IMR-90 (cell line): Measurements from ENCODE around the gene CALN1. TPM values are rescaled to one million over a fixed set of nuclear protein-coding genes. Genes with fewer than 3 reads are reported as not detected.

Source experiments
- ATAC-seq: fragments of 200-7000 bp; cut with Tn5 transposase; 2 replicates; pipeline ENCODE4 v1.9.1; 2020; ENCODE audit warnings: low read depth, mild to moderate bottlenecking, moderate library complexity
- BruUV-seq: library from RNA; stranded (reverse); fragments of 400-500 nt; replicated peaks from 2 replicates; lab custom pipeline; 2021; lab: Mats Ljungman, UMichigan
- CTCF ChIA-PET: fragments of 300-600 bp; formaldehyde crosslinking; extraction: SDS; loops from one replicate; lab custom pipeline; 2021; ENCODE audit warnings: antibody characterized with exemption; lab: Yijun Ruan, JAX
- POLR2A ChIA-PET: fragments of 300-600 bp; sonication (Branson Sonifier 250); formaldehyde crosslinking; loops from one replicate; lab custom pipeline; 2022; ENCODE audit warnings: antibody characterized with exemption; ENCODE audit not compliant: unreplicated experiment; lab: Charles Lee
- DNase-seq: peaks from one replicate; pipeline ENCODE4 v3.0.0; 2013
- H2AFZ ChIP-seq: replicated peaks from 2 replicates; pipeline ENCODE3; 2013; ENCODE audit warnings: low read length, mild to moderate bottlenecking; ENCODE audit not compliant: poor library complexity
- H2AK5ac ChIP-seq: 2 replicates; pipeline ENCODE4 v1.6.1; 2013; ENCODE audit warnings: low read depth, low read length, inconsistent platforms
- H2AK9ac ChIP-seq: replicated peaks from 2 replicates; pipeline ENCODE3; 2013; ENCODE audit warnings: mild to moderate bottlenecking, low read depth, low read length, moderate library complexity; ENCODE audit not compliant: poor library complexity
- H2BK120ac ChIP-seq: 2 replicates; pipeline ENCODE4 v1.6.1; 2013; ENCODE audit warnings: low read depth, low read length, inconsistent platforms
- H2BK15ac ChIP-seq: 3 replicates; pipeline ENCODE4 v1.6.1; 2013; ENCODE audit warnings: low read depth, low read length, inconsistent platforms
- H2BK20ac ChIP-seq: 2 replicates; pipeline ENCODE4 v1.6.1; 2013; ENCODE audit warnings: low read depth, mild to moderate bottlenecking, inconsistent platforms, low read length, moderate library complexity
- H2BK5ac ChIP-seq: 2 replicates; pipeline ENCODE4 v1.6.1; 2013; ENCODE audit warnings: mild to moderate bottlenecking, low read depth, low read length, inconsistent platforms; ENCODE audit not compliant: poor library complexity, severe bottlenecking
- H3K14ac ChIP-seq: replicated peaks from 2 replicates; pipeline ENCODE4 v1.6.1; 2013; ENCODE audit warnings: low read depth, low read length, inconsistent platforms
- H3K18ac ChIP-seq: 2 replicates; pipeline ENCODE4 v1.6.1; 2013; ENCODE audit warnings: low read depth, low read length, control low read depth
- H3K23ac ChIP-seq: 2 replicates; pipeline ENCODE4 v1.6.1; 2013; ENCODE audit warnings: low read depth, low read length, inconsistent platforms
- H3K27ac ChIP-seq: 2 replicates; pipeline ENCODE4 v1.5.1; 2013; ENCODE audit warnings: mild to moderate bottlenecking, control low read depth, low read length; ENCODE audit not compliant: insufficient read depth
- H3K27me3 ChIP-seq: 2 replicates; pipeline ENCODE4 v1.6.1; 2013; ENCODE audit warnings: low read length; ENCODE audit not compliant: control insufficient read depth, insufficient read depth
- H3K36me3 ChIP-seq: 2 replicates; pipeline ENCODE4 v1.6.1; 2013; ENCODE audit warnings: low read length, mixed read lengths; ENCODE audit not compliant: control insufficient read depth, insufficient read depth
- H3K4ac ChIP-seq: 2 replicates; pipeline ENCODE4 v1.6.1; 2013; ENCODE audit warnings: low read depth, low read length, inconsistent platforms
- H3K4me1 ChIP-seq: 2 replicates; pipeline ENCODE4 v1.6.1; 2013; ENCODE audit warnings: low read length, mixed read lengths; ENCODE audit not compliant: control insufficient read depth, insufficient read depth
- H3K4me2 ChIP-seq: 2 replicates; pipeline ENCODE4 v1.6.1; 2013; ENCODE audit warnings: low read depth, mild to moderate bottlenecking, control low read depth, low read length, moderate library complexity
- H3K4me3 ChIP-seq: 2 replicates; pipeline ENCODE4 v1.5.1; 2013; ENCODE audit warnings: low read depth, mild to moderate bottlenecking, control low read depth, low read length, moderate library complexity; ENCODE audit not compliant: insufficient read depth
- H3K56ac ChIP-seq: 2 replicates; pipeline ENCODE4 v1.6.1; 2013; ENCODE audit warnings: low read length, inconsistent platforms; ENCODE audit not compliant: insufficient read depth; ENCODE audit errors: extremely low read depth
- H3K79me1 ChIP-seq, 2 experiments: 2 replicates each; pipeline ENCODE4 v1.6.1; 2013; ENCODE audit warnings: low read length in 2 of 2, inconsistent platforms in 1 of 2, low read depth in 1 of 2
- H3K9ac ChIP-seq: 2 replicates; pipeline ENCODE4 v1.6.1; 2013; ENCODE audit warnings: low read depth, low read length, control low read depth
- H3K9me1 ChIP-seq: 2 replicates; pipeline ENCODE4 v1.6.1; 2013; ENCODE audit warnings: low read length, inconsistent platforms; ENCODE audit not compliant: insufficient read depth
- H3K9me3 ChIP-seq: 2 replicates; pipeline ENCODE4 v1.6.1; 2013; ENCODE audit warnings: low read length; ENCODE audit not compliant: control insufficient read depth, insufficient read depth
- H4K20me1 ChIP-seq: 2 replicates; pipeline ENCODE4 v1.6.1; 2013; ENCODE audit warnings: low read length, inconsistent platforms; ENCODE audit not compliant: insufficient read depth
- H4K5ac ChIP-seq: 2 replicates; pipeline ENCODE4 v1.6.1; 2013; ENCODE audit warnings: mild to moderate bottlenecking, low read depth, low read length, control low read depth
- H4K8ac ChIP-seq, 2 experiments: 2 replicates each; pipeline ENCODE4 v1.6.1; 2013; ENCODE audit warnings: low read depth in 2 of 2, low read length in 2 of 2, control low read depth in 1 of 2, inconsistent platforms in 1 of 2
- H4K91ac ChIP-seq: 2 replicates; pipeline ENCODE4 v1.6.1; 2013; ENCODE audit warnings: low read depth, low read length, inconsistent platforms; ENCODE audit not compliant: insufficient read depth
- BHLHE40 ChIP-seq: fragments of 150-350 bp; IDR thresholded peaks from 2 replicates; pipeline ENCODE4 v1.6.1; 2016; ENCODE audit warnings: mild to moderate bottlenecking, low read depth, low read length
- CEBPB ChIP-seq: IDR thresholded peaks from 2 replicates; pipeline ENCODE4 v1.6.1; 2012; ENCODE audit warnings: low read depth, low read length, improper control_type of control experiment
- CHD1 ChIP-seq: IDR thresholded peaks from 2 replicates; pipeline ENCODE4 v1.6.1; 2012; ENCODE audit warnings: low read depth, low read length, improper control_type of control experiment
- FOS ChIP-seq: fragments of 150-350 bp; IDR thresholded peaks from 2 replicates; pipeline ENCODE4 v1.6.1; 2016; ENCODE audit warnings: low read depth, low read length
- MAFK ChIP-seq: IDR thresholded peaks from 2 replicates; pipeline ENCODE4 v1.6.1; 2012; ENCODE audit warnings: low read depth, low read length, improper control_type of control experiment
- MAZ ChIP-seq: IDR thresholded peaks from 2 replicates; pipeline ENCODE4 v1.6.1; 2012; ENCODE audit warnings: low read depth, mild to moderate bottlenecking, low read length, improper control_type of control experiment, moderate library complexity, borderline replicate concordance
- MXI1 ChIP-seq: IDR thresholded peaks from 2 replicates; pipeline ENCODE4 v1.6.1; 2012; ENCODE audit warnings: low read depth, mild to moderate bottlenecking, low read length, moderate library complexity, borderline replicate concordance
- NFE2L2 ChIP-seq: fragments of 150-350 bp; IDR thresholded peaks from 2 replicates; pipeline ENCODE4 v1.6.1; 2016; ENCODE audit warnings: low read depth, mild to moderate bottlenecking, low read length
- POLR2A ChIP-seq: IDR thresholded peaks from 2 replicates; pipeline ENCODE4 v1.6.1; 2012; ENCODE audit warnings: mild to moderate bottlenecking, low read depth, low read length
- RAD21 ChIP-seq: IDR thresholded peaks from 2 replicates; pipeline ENCODE4 v1.6.1; 2012; ENCODE audit warnings: low read length, improper control_type of control experiment
- RCOR1 ChIP-seq: IDR thresholded peaks from 2 replicates; pipeline ENCODE4 v1.6.1; 2012; ENCODE audit warnings: mild to moderate bottlenecking, low read length, improper control_type of control experiment; ENCODE audit not compliant: insufficient replicate concordance
- RFX5 ChIP-seq: IDR thresholded peaks from 2 replicates; pipeline ENCODE4 v1.8.0; 2012; ENCODE audit warnings: low read depth, mild to moderate bottlenecking, low read length, moderate library complexity
- SMC3 ChIP-seq: fragments of 150-350 bp; IDR thresholded peaks from 2 replicates; pipeline ENCODE4 v1.6.1; 2016; ENCODE audit warnings: low read depth, mild to moderate bottlenecking, antibody characterized with exemption, low read length, moderate library complexity
- WGBS, 2 experiments: methylation state at CpG; one replicate each; pipeline versions ENCODE4 v1.1.5 to v1.1.7; 2013; ENCODE audit warnings: missing lambda C conversion rate in 2 of 2; ENCODE audit not compliant: insufficient read length in 1 of 2; ENCODE audit errors: extremely low coverage in 2 of 2; 5-methylcytosine and 5-hydroxymethylcytosine counted together
- dilution Hi-C: fragments of 300-500 bp; cut with HindIII; formaldehyde crosslinking; loops from one replicate; pipeline ENCODE4 v1.14.3; 2018; ENCODE audit warnings: low sequenced_read_pairs; ENCODE audit not compliant: unreplicated experiment
- in situ Hi-C: fragments of 300-500 bp; cut with MboI; formaldehyde crosslinking; loops from 3 replicates; pipeline ENCODE4 v1.14.3; 2019; ENCODE audit warnings: low sequenced_read_pairs, inconsistent platforms, mixed read lengths
- intact Hi-C: fragments of 100-400 bp; cut with micrococcal nuclease; formaldehyde crosslinking; loops from 2 replicates; pipeline ENCODE4 v1.10.0; 2022
- polyA plus RNA-seq, 3 experiments: library from polyadenylated mRNA; depleted of rRNA; stranded (reverse); fragments of >200 nt; gene quantifications; 2 replicates each; pipeline ENCODE4 v1.2.3, GENCODE V29; 2012; ENCODE audit warnings: low replicate concordance in 1 of 3
- total RNA-seq: library from RNA; depleted of rRNA; stranded (reverse); fragments of >200 nt; gene quantifications from 2 replicates; pipeline ENCODE4 v1.2.3, GENCODE V29; 2012
- TF ChIP-seq, protein P1 (sequence below): fragments of 150-350 bp; IDR thresholded peaks from 2 replicates; pipeline ENCODE4 v1.6.1; 2017; ENCODE audit warnings: mild to moderate bottlenecking, antibody characterized with exemption, low read length, low read depth
- TF ChIP-seq, protein P2 (sequence below): fragments of 150-350 bp; IDR thresholded peaks from 2 replicates; pipeline ENCODE4 v1.6.1; 2016; ENCODE audit warnings: low read depth, mild to moderate bottlenecking, low read length, moderate library complexity, borderline replicate concordance
- TF ChIP-seq, protein P3 (sequence below): conservative IDR thresholded peaks from 2 replicates; pipeline ENCODE4 v1.5.1; 2012; ENCODE audit warnings: mild to moderate bottlenecking, low read depth, low read length, improper control_type of control experiment

CALN1 gene
- total and polyA plus RNA-seq, 2 of the 4 experiments (the other 2 are of a cell fraction) = not detected

DNA sequence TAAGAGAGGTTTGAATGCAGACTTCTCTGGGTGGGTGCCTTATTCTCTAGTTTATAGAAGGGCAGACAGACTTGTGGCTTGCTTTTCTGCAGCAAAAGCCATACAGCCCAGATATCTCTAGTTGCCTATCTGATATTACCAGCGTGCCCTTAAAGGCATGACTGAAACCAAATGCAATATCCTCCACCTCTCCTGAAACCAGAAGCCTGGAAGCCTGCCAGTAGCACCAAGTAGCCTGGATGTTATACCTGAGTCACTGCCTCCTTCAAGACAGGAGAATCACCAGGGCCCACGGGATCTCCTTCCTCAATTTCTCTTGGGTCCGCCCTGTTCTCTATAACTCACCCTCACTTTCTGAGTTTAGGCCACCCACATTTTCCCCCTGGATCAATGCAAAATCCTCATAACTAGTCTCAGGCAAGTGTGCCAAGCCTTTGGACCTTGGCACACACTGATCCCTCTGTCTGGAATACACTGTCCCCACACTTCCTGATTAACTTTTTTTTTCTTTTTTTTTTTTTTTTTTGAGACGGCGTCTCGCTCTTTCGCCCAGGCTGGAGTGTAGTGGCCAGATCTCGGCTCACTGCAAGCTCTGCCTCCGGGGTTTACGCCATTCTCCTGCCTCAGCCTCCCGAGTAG is 641.8 kb downstream of the CALN1 start:
- Histone ChIP-seq H2BK20ac (no peak overlapping the region), H3K14ac (no peak overlapping the region), H2AK5ac (no peak overlapping the region), H4K20me1 (no peaks in the 10 kb centered on the region), H2BK5ac (no peak overlapping the region), H3K9me1 (no peaks in the 10 kb centered on the region), H4K91ac (no peak overlapping the region), H3K4ac (no peak overlapping the region), H4K5ac (no peak overlapping the region), H3K36me3 (no peaks in the 10 kb centered on the region), H3K9ac (no peak overlapping the region), H3K56ac (no peak overlapping the region), H3K4me3 (no peak overlapping the region), H2BK120ac (no peak overlapping the region), H2AK9ac (no peak overlapping the region), H2AFZ (no peak overlapping the region), H3K9me3 (peaks cover 21% of the 10 kb centered on the region; the same call in 1 of the 2 replicates), H3K18ac (no peak overlapping the region), H3K4me2 (no peak overlapping the region), H4K8ac (no peak overlapping the region), H3K79me1 (no peaks in the 10 kb centered on the region), H3K4me1 (no peaks in the 10 kb centered on the region), H3K27ac (no peak overlapping the region), H2BK15ac (no peak overlapping the region), H3K27me3 (no peaks in the 10 kb centered on the region), H3K23ac (no peak overlapping the region)
- POLR2A ChIA-PET = interaction anchor here (0.6 kb wide), 1 partner anchor 13 kb away, joined by 5 read pairs; no protein-coding TSS in a partner anchor
- TF ChIP-seq CEBPB (no peak), RAD21 (no peak), MAFK (no peak), MAZ (no peak), POLR2A (no peak), BHLHE40 (no peak), NFE2L2 (no peak), CHD1 (no peak), SMC3 (no peak), FOS (no peak), MXI1 (no peak), RCOR1 (no peak), RFX5 (no peak)
- TF ChIP-seq, protein P1, sequence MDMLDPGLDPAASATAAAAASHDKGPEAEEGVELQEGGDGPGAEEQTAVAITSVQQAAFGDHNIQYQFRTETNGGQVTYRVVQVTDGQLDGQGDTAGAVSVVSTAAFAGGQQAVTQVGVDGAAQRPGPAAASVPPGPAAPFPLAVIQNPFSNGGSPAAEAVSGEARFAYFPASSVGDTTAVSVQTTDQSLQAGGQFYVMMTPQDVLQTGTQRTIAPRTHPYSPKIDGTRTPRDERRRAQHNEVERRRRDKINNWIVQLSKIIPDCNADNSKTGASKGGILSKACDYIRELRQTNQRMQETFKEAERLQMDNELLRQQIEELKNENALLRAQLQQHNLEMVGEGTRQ = no peak
- TF ChIP-seq, protein P2, sequence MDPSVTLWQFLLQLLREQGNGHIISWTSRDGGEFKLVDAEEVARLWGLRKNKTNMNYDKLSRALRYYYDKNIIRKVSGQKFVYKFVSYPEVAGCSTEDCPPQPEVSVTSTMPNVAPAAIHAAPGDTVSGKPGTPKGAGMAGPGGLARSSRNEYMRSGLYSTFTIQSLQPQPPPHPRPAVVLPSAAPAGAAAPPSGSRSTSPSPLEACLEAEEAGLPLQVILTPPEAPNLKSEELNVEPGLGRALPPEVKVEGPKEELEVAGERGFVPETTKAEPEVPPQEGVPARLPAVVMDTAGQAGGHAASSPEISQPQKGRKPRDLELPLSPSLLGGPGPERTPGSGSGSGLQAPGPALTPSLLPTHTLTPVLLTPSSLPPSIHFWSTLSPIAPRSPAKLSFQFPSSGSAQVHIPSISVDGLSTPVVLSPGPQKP = no peak
- TF ChIP-seq, protein P3, sequence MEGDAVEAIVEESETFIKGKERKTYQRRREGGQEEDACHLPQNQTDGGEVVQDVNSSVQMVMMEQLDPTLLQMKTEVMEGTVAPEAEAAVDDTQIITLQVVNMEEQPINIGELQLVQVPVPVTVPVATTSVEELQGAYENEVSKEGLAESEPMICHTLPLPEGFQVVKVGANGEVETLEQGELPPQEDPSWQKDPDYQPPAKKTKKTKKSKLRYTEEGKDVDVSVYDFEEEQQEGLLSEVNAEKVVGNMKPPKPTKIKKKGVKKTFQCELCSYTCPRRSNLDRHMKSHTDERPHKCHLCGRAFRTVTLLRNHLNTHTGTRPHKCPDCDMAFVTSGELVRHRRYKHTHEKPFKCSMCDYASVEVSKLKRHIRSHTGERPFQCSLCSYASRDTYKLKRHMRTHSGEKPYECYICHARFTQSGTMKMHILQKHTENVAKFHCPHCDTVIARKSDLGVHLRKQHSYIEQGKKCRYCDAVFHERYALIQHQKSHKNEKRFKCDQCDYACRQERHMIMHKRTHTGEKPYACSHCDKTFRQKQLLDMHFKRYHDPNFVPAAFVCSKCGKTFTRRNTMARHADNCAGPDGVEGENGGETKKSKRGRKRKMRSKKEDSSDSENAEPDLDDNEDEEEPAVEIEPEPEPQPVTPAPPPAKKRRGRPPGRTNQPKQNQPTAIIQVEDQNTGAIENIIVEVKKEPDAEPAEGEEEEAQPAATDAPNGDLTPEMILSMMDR = no peak
- ATAC-seq (no peak), DNase-seq (no peak)
- intact Hi-C loops (no loop called here), in situ Hi-C loops (no loop called here), dilution Hi-C loops (no loop called here)
- CTCF ChIA-PET = no interaction called here
- WGBS, 2 experiments = 57% methylated on average over 1 of the region's 11 CpGs; no CpG with 5 or more reads in 1 of the 2 experiments
- BruUV-seq = no TSS peak
